TTC549 (cell line): ENCODE results near the gene HMGCS2.
"Not testable (repeated sequence)": the region's sequence is repeated elsewhere in the genome, so short reads cannot be mapped to it uniquely, and the experiment has no call there.

Experiments
- FAIRE-seq: peaks from 2 replicates; lab custom pipeline; 2012; peaks lifted over from hg19 to GRCh38; lab: Jason Lieb, UNC

HMGCS2 gene

GRCh38 chr1:119727991-119728390, 40.7 kb downstream of the HMGCS2 start:
- no peak for FAIRE-seq

- no peak for FAIRE-seq
Observed at GRCh38 chr1:119725626-119726025, 43.1 kb downstream of the HMGCS2 start.

GRCh38 chr1:119724611-119725218, 44.0 kb downstream of the HMGCS2 start:
- FAIRE-seq: no peak

GRCh38 chr1:119721896-119722295, 46.8 kb downstream of the HMGCS2 start:
- no peak for FAIRE-seq

- FAIRE-seq: no peak
Observed at GRCh38 chr1:119720866-119721440, 47.8 kb downstream of the HMGCS2 start.

GRCh38 chr1:119718972-119719371, 49.7 kb downstream of the HMGCS2 start:
- no peak for FAIRE-seq

GRCh38 chr1:119718409-119718808, 50.3 kb downstream of the HMGCS2 start:
- FAIRE-seq: no peak

- no peak for FAIRE-seq
Observed at GRCh38 chr1:119715542-119715941, 53.2 kb downstream of the HMGCS2 start.

GRCh38 chr1:119714583-119714982, 54.1 kb downstream of the HMGCS2 start:
- FAIRE-seq: no peak

- FAIRE-seq: no peak
Observed at GRCh38 chr1:119713749-119714456, 54.8 kb downstream of the HMGCS2 start.

GRCh38 chr1:119713039-119713748, 55.5 kb downstream of the HMGCS2 start:
- no peak for FAIRE-seq

GRCh38 chr1:119712342-119713038, 56.2 kb downstream of the HMGCS2 start:
- FAIRE-seq: no peak

- FAIRE-seq: no peak
Observed at GRCh38 chr1:119711804-119712341, 56.8 kb downstream of the HMGCS2 start, which contains the start of gene PHGDH. TSS of gene PHGDH (plus strand) at chr1:119711934. CDS start at chr1:119712023, 89 bp downstream.

GRCh38 chr1:119711356-119711803, 57.3 kb downstream of the HMGCS2 start:
- not testable (repeated sequence) for FAIRE-seq

- not testable (repeated sequence) for FAIRE-seq
Observed at GRCh38 chr1:119706599-119706998, 62.1 kb downstream of the HMGCS2 start.

GRCh38 chr1:119703666-119704450, 64.8 kb downstream of the HMGCS2 start:
- FAIRE-seq: no peak

- FAIRE-seq: no peak
Observed at GRCh38 chr1:119702384-119702783, 66.3 kb downstream of the HMGCS2 start.

GRCh38 chr1:119701659-119702058, 67.0 kb downstream of the HMGCS2 start:
- no peak for FAIRE-seq

GRCh38 chr1:119700326-119700725, 68.4 kb downstream of the HMGCS2 start:
- no peak for FAIRE-seq
